ENCODE measurements around the gene RAP1B. TPM values are rescaled to one million over a fixed set of nuclear protein-coding genes. Genes with fewer than 3 reads are reported as not detected.

The RAP1B gene
- total RNA-seq, 1 experiment from 2014 or later: 86.9 TPM

DNA sequence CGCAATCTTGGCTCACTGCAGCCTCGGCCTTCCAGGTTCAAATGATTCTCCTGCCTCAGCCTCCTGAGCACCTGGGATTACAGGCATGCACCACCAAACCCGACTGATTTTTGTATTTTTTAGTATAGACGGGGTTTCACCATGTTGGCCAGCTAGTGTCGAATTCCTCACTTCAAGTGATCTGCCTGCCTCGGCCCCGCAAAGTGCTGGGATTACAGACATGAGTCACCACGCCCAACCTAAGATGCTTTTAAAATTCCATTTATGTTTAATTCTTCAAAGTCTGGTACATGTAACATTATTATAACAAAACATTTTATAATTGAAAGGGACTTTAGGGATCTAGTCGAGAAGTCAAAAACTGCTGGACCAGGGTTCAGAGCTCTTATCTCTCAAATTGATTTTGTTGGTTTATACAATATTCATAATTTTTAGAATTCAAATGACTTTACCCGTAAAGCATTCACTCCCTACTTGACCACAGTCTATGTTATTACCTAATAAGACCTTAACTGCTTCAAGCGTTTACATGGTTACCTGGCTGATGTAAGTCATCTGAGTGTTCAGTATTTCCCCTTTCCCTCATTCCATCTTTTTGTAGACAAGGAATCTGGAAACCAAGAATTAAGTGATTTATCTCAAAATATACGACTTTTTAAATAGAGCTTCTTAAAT lies 28.2 kb downstream of the RAP1B start:
- Mint-ChIP-seq H3K4me1 (peaks cover 4% of the 10 kb centered on the region), H3K27me3 (ENCODE audit: low read depth) (no peaks in the 10 kb centered on the region), H3K9me3 (no peaks in the 10 kb centered on the region), H3K4me3 (no peak overlapping the region), H3K36me3 (no peaks in the 10 kb centered on the region), H3K27ac (no peak overlapping the region)
- DNase-seq (ENCODE audit: low spot score): no peak
- ChIA-PET CTCF (no interaction called here), POLR2A (interaction anchor here (0.9 kb wide), 1 partner anchor 10 kb away, joined by 3 read pairs; no protein-coding TSS in a partner anchor)
- no peak for TF ChIP-seq TP53 (CRISPR knock-in tag; IDR thresholded peaks at IDR 0.05)
- no peak for TF ChIP-seq GTF2I (CRISPR knock-in tag; conservative IDR thresholded peaks at IDR 0.05)
- no peak for TF ChIP-seq KAT7 (CRISPR knock-in tag; IDR thresholded peaks at IDR 0.05; ENCODE audit: borderline replicate concordance)
- no peak for TF ChIP-seq MYBL2 (CRISPR knock-in tag; IDR thresholded peaks at IDR 0.05)
- TF ChIP-seq, protein P1, sequence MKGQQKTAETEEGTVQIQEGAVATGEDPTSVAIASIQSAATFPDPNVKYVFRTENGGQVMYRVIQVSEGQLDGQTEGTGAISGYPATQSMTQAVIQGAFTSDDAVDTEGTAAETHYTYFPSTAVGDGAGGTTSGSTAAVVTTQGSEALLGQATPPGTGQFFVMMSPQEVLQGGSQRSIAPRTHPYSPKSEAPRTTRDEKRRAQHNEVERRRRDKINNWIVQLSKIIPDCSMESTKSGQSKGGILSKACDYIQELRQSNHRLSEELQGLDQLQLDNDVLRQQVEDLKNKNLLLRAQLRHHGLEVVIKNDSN (CRISPR knock-in tag; IDR thresholded peaks at IDR 0.05): no peak
- no peak for TF ChIP-seq CREB1 (CRISPR knock-in tag; IDR thresholded peaks at IDR 0.05)
- TF ChIP-seq MAX (CRISPR knock-in tag; IDR thresholded peaks at IDR 0.05): no peak
- no peak for TF ChIP-seq ZNF671 (CRISPR knock-in tag; IDR thresholded peaks at IDR 0.05)
- TF ChIP-seq, protein P2, sequence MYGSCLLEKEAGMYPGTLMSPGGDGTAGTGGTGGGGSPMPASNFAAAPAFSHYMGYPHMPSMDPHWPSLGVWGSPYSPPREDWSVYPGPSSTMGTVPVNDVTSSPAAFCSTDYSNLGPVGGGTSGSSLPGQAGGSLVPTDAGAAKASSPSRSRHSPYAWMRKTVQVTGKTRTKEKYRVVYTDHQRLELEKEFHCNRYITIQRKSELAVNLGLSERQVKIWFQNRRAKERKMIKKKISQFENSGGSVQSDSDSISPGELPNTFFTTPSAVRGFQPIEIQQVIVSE (CRISPR knock-in tag; IDR thresholded peaks at IDR 0.05; ENCODE audit: borderline replicate concordance): no peak
- TF ChIP-seq, protein P3, sequence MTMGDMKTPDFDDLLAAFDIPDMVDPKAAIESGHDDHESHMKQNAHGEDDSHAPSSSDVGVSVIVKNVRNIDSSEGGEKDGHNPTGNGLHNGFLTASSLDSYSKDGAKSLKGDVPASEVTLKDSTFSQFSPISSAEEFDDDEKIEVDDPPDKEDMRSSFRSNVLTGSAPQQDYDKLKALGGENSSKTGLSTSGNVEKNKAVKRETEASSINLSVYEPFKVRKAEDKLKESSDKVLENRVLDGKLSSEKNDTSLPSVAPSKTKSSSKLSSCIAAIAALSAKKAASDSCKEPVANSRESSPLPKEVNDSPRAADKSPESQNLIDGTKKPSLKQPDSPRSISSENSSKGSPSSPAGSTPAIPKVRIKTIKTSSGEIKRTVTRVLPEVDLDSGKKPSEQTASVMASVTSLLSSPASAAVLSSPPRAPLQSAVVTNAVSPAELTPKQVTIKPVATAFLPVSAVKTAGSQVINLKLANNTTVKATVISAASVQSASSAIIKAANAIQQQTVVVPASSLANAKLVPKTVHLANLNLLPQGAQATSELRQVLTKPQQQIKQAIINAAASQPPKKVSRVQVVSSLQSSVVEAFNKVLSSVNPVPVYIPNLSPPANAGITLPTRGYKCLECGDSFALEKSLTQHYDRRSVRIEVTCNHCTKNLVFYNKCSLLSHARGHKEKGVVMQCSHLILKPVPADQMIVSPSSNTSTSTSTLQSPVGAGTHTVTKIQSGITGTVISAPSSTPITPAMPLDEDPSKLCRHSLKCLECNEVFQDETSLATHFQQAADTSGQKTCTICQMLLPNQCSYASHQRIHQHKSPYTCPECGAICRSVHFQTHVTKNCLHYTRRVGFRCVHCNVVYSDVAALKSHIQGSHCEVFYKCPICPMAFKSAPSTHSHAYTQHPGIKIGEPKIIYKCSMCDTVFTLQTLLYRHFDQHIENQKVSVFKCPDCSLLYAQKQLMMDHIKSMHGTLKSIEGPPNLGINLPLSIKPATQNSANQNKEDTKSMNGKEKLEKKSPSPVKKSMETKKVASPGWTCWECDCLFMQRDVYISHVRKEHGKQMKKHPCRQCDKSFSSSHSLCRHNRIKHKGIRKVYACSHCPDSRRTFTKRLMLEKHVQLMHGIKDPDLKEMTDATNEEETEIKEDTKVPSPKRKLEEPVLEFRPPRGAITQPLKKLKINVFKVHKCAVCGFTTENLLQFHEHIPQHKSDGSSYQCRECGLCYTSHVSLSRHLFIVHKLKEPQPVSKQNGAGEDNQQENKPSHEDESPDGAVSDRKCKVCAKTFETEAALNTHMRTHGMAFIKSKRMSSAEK (CRISPR knock-in tag; IDR thresholded peaks at IDR 0.05; ENCODE audit: borderline replicate concordance): no peak
- no peak for ATAC-seq

DNA sequence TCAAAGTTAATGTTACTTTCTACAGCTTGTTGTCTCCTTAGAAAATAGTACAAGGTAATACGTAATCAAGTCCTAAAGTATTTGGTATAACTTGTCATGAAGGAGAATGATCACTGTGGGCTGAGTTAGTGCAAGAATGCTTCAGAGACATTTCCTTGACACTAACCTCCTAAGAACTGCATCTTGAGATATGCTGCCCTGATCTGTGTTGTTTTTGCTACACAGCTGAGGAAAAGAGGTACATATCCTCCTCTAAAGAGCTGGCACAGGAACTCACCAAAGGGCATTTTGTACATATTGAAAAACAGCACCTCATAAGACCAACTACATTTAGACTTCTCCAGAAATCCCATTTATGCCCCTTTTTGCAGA lies 28.7 kb downstream of the RAP1B start:
- TF ChIP-seq, protein P3 (CRISPR knock-in tag; IDR thresholded peaks at IDR 0.05; ENCODE audit: borderline replicate concordance): no peak
- TF ChIP-seq TEAD4 (CRISPR knock-in tag; IDR thresholded peaks at IDR 0.05) (no peak), ZNF232 (CRISPR knock-in tag; IDR thresholded peaks at IDR 0.05) (no peak), JUN (CRISPR knock-in tag; IDR thresholded peaks at IDR 0.05) (no peak), ZNF121 (CRISPR knock-in tag; IDR thresholded peaks at IDR 0.05) (no peak), PRDM15 (CRISPR knock-in tag; IDR thresholded peaks at IDR 0.05) (no peak), ZNF396 (CRISPR knock-in tag; IDR thresholded peaks at IDR 0.05; ENCODE audit: borderline replicate concordance) (no peak), E2F5 (CRISPR knock-in tag; IDR thresholded peaks at IDR 0.05) (no peak)
- Mint-ChIP-seq H3K4me1 (peaks cover 4% of the 10 kb centered on the region), H3K36me3 (no peaks in the 10 kb centered on the region), H3K27me3 (ENCODE audit: low read depth) (no peaks in the 10 kb centered on the region), H3K27ac (peak overlapping the region; percentile 45; the same call in 1 of the 2 replicates), H3K9me3 (no peaks in the 10 kb centered on the region), H3K4me3 (no peak overlapping the region)
- ChIA-PET POLR2A (interaction anchor here (0.9 kb wide), 1 partner anchor 10 kb away, joined by 3 read pairs; no protein-coding TSS in a partner anchor), CTCF (no interaction called here)
- no peak for ATAC-seq
- DNase-seq (ENCODE audit: low spot score): no peak
